Measurements from ENCODE around the gene TRIM56. TPM values are rescaled to one million over a fixed set of nuclear protein-coding genes. Genes with fewer than 3 reads are reported as not detected.

Gene TRIM56
- polyA plus RNA-seq, 1 of the 3 experiments (the other 2 are of a cell fraction): 2.5 TPM

GRCh38 chr7:101099969-101100781 is 14.9 kb downstream of the TRIM56 start:
- ChIA-PET POLR2A (no interaction called here), CTCF (interaction anchor here (0.9 to 2.4 kb wide), 7 partner anchors 17 to 93 kb away, joined by 3 to 9 read pairs (median 3); no protein-coding TSS in a partner anchor)
- Histone ChIP-seq H4K20me1 (ENCODE audit: insufficient read depth) (no peaks in the 10 kb centered on the region), H3K27me3 (ENCODE audit: insufficient read depth) (no peaks in the 10 kb centered on the region), H3K4me1 (ENCODE audit: control insufficient read depth in 1 of 2, insufficient read depth in 2 of 2, low read depth in 1 of 2, low read length in 1 of 2) (peaks cover 0 to 50% of the 10 kb centered on the region in 2 experiments; a peak in 3 of 4 replicates), H3K4me2 (peak overlapping the region; percentile 66), H3K27ac (ENCODE audit: low read depth in 2 of 2, low read length in 1 of 2) (peak overlapping the region; percentile 44 to 100; a peak in 3 of 4 replicates), H3K79me2 (ENCODE audit: insufficient read depth) (peaks cover 84% of the 10 kb centered on the region), H3K9ac (peak overlapping the region; percentile 81), H3K36me3 (replicated peaks in 1 of 2; ENCODE audit: control insufficient read depth in 1 of 2, insufficient read depth in 2 of 2, low read length in 1 of 2) (no peaks in the 10 kb centered on the region), H2AFZ (ENCODE audit: low read depth) (no peak overlapping the region), H3K9me3 (no peaks in the 10 kb centered on the region), H3K4me3 (ENCODE audit: low read depth in 2 of 2, low read length in 1 of 2) (no peak overlapping the region), H3F3A (replicated peaks; ENCODE audit: insufficient read depth) (peaks cover 41% of the 10 kb centered on the region), H3K9me2 (no peaks in the 10 kb centered on the region)
- DNase-seq: peak; percentile 51
- WGBS (ENCODE audit: low lambda C conversion rate): 17% methylated on average over 22 of the region's 26 CpGs
- TF ChIP-seq MXI1 (IDR thresholded peaks at IDR 0.05; ENCODE audit: low read depth, low read length): no peak
- no peak for TF ChIP-seq GATA2 (CRISPR knock-in tag; IDR thresholded peaks at IDR 0.05)
- TF ChIP-seq CHD2 (IDR thresholded peaks at IDR 0.05; ENCODE audit: low read length, partially characterized antibody): no peak
- peak; percentile 70; the same call in 1 of the 2 replicates for TF ChIP-seq YY1 (IDR thresholded peaks at IDR 0.05; ENCODE audit: low read depth)
- no peak for TF ChIP-seq USF2 (IDR thresholded peaks at IDR 0.05; ENCODE audit: borderline replicate concordance, low read depth, low read length)
- no peak for TF ChIP-seq RFX5 (IDR thresholded peaks at IDR 0.05; ENCODE audit: low read length)
- no peak for TF ChIP-seq FOXJ3 (CRISPR knock-in tag; IDR thresholded peaks at IDR 0.05)
- TF ChIP-seq USF1 (IDR thresholded peaks at IDR 0.05; ENCODE audit: borderline replicate concordance, low read depth): peak; percentile 78
- TF ChIP-seq RAD21 (IDR thresholded peaks at IDR 0.05; ENCODE audit: low read length): no peak
- peak; percentile 56 to 100; a peak in 3 of 4 replicates for TF ChIP-seq EP300 (IDR thresholded peaks at IDR 0.05; ENCODE audit: borderline replicate concordance in 1 of 2, low read depth in 1 of 2, low read length in 1 of 2)
- peak; percentile 71; the same call in 1 of the 2 replicates for TF ChIP-seq TAF1 (IDR thresholded peaks at IDR 0.05; ENCODE audit: borderline replicate concordance, low read depth, low read length)
- TF ChIP-seq POLR2AphosphoS5 (IDR thresholded peaks at IDR 0.05; ENCODE audit: low read depth, low read length): peak; percentile 92; the same call in 1 of the 2 replicates
- TF ChIP-seq EZH2phosphoT487 (IDR thresholded peaks at IDR 0.05; ENCODE audit: borderline replicate concordance, low read depth): no peak
- TF ChIP-seq FOSL2 (IDR thresholded peaks at IDR 0.05; ENCODE audit: borderline replicate concordance, low read depth): peak; percentile 100
- peak; percentile 96; the same call in 1 of the 2 replicates for TF ChIP-seq SIN3A (IDR thresholded peaks at IDR 0.05; ENCODE audit: borderline replicate concordance, low read depth, low read length)
- no peak for TF ChIP-seq CTCF (IDR thresholded peaks at IDR 0.05)
- peak; percentile 96 for TF ChIP-seq MEF2A (IDR thresholded peaks at IDR 0.05; ENCODE audit: borderline replicate concordance, low read depth)
- TF ChIP-seq RCOR1 (IDR thresholded peaks at IDR 0.05; ENCODE audit: low read length): no peak
- peak; percentile 96 for TF ChIP-seq PBX3 (IDR thresholded peaks at IDR 0.05)
- no peak for TF ChIP-seq ELF1 (IDR thresholded peaks at IDR 0.05)
- no peak; the same call in 1 of the 2 replicates for TF ChIP-seq SMC3 (IDR thresholded peaks at IDR 0.05; ENCODE audit: low read depth, low read length)
- TF ChIP-seq REST (IDR thresholded peaks at IDR 0.05; ENCODE audit: low read depth, low read length): peak; percentile 83
- peak; percentile 100 for TF ChIP-seq NFIC (IDR thresholded peaks at IDR 0.05; ENCODE audit: borderline replicate concordance)
- TF ChIP-seq JUND (IDR thresholded peaks at IDR 0.05): peak; percentile 100
